Spleen (tissue), 7 donors: ENCODE data around the gene DAZAP1.
A peak's percentile ranks its signal among the peaks of the same experiment; 100 is the strongest.

Experiments
- POLR2A ChIP-seq, 3 donors: fragments of 450-650 bp; IDR thresholded peaks; one replicate each; pipeline ENCODE4 v1.5.1; 2017; ENCODE audit warnings: antibody characterized with exemption in 3 of 3, mild to moderate bottlenecking in 1 of 3
- POLR2AphosphoS5 ChIP-seq, 3 donors: sonication (generic); formaldehyde crosslinking; IDR thresholded peaks; one replicate each; pipeline ENCODE4 v1.5.1; 2017; ENCODE audit warnings: antibody characterized with exemption in 3 of 3
- TF ChIP-seq, protein P1 (sequence below), 11 experiments: fragments of 200-600 bp in 7 of 11; fragments of 450-650 bp in 4 of 11; sonication (generic) in 4 of 11; IDR thresholded peaks in 8 of 11; conservative IDR thresholded peaks in 3 of 11; 1 replicate in 7 of 11; 2 replicates in 4 of 11; pipeline versions ENCODE4 v1.4.0 to v1.8.0; 2016 to 2021; ENCODE audit warnings: antibody characterized with exemption in 11 of 11, inconsistent platforms in 4 of 11, mild to moderate bottlenecking in 1 of 11
- donor health status: DM: no; HTN: no; CAD: no; lungs with moderate emphysema.
- donor health status: DM: no; HTN: no; CAD: no.
- donor health status: DM: no; HTN: no; CAD: no.

- TF ChIP-seq, protein P1, sequence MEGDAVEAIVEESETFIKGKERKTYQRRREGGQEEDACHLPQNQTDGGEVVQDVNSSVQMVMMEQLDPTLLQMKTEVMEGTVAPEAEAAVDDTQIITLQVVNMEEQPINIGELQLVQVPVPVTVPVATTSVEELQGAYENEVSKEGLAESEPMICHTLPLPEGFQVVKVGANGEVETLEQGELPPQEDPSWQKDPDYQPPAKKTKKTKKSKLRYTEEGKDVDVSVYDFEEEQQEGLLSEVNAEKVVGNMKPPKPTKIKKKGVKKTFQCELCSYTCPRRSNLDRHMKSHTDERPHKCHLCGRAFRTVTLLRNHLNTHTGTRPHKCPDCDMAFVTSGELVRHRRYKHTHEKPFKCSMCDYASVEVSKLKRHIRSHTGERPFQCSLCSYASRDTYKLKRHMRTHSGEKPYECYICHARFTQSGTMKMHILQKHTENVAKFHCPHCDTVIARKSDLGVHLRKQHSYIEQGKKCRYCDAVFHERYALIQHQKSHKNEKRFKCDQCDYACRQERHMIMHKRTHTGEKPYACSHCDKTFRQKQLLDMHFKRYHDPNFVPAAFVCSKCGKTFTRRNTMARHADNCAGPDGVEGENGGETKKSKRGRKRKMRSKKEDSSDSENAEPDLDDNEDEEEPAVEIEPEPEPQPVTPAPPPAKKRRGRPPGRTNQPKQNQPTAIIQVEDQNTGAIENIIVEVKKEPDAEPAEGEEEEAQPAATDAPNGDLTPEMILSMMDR (IDR thresholded peaks at IDR 0.05 in 8 of 11, conservative IDR thresholded peaks at IDR 0.05 in 3 of 11), result no peak
- TF ChIP-seq POLR2AphosphoS5 (IDR thresholded peaks at IDR 0.05) (peak in 1 of 3 donors; percentile 45), POLR2A (IDR thresholded peaks at IDR 0.05) (no peak)
These were observed 13.2 kb downstream of the DAZAP1 start for GRCh38 chr19:1420590-1420989.
